RWPE2 (cell line): ENCODE data around the gene DNAAF8.

Experiments used
- ATAC-seq: fragments of 200-7000 bp; cut with Tn5 transposase; 3 replicates; pipeline ENCODE4 v1.9.1; 2021; ENCODE audit warnings: low read depth
- DNase-seq: peaks from one replicate; pipeline ENCODE4 v3.0.0-alpha.2; 2020; ENCODE audit warnings: low spot score
- H3K27ac ChIP-seq: fragments of 450-650 bp; 2 replicates; pipeline ENCODE4 v1.5.1; 2017; ENCODE audit warnings: mild to moderate bottlenecking; ENCODE audit not compliant: poor library complexity, severe bottlenecking
- H3K27me3 ChIP-seq: fragments of 250-450 bp; sonication (Bioruptor Pico); 2 replicates; pipeline ENCODE4 v1.5.1; 2021; ENCODE audit warnings: mild to moderate bottlenecking, moderate library complexity; ENCODE audit not compliant: insufficient read depth, poor library complexity, severe bottlenecking
- H3K36me3 ChIP-seq: fragments of 250-450 bp; sonication (Bioruptor Pico); 2 replicates; pipeline ENCODE4 v1.5.1; 2020; ENCODE audit warnings: low read depth, mild to moderate bottlenecking, moderate library complexity
- H3K4me1 ChIP-seq: fragments of 250-450 bp; sonication (Bioruptor Pico); 2 replicates; pipeline ENCODE4 v1.5.1; 2021; ENCODE audit warnings: mild to moderate bottlenecking, moderate library complexity; ENCODE audit not compliant: insufficient read depth, poor library complexity, severe bottlenecking
- H3K4me3 ChIP-seq: fragments of 250-450 bp; sonication (Bioruptor Pico); 2 replicates; pipeline ENCODE4 v1.5.1; 2021; ENCODE audit warnings: mild to moderate bottlenecking, moderate library complexity; ENCODE audit not compliant: severe bottlenecking
- H3K9me3 ChIP-seq: fragments of 250-450 bp; sonication (Bioruptor Pico); 2 replicates; pipeline ENCODE4 v1.5.1; 2021; ENCODE audit warnings: mild to moderate bottlenecking, moderate library complexity; ENCODE audit not compliant: severe bottlenecking
- TF ChIP-seq, protein P1 (sequence below): fragments of 450-650 bp; IDR thresholded peaks from one replicate; pipeline ENCODE4 v1.5.1; 2017; ENCODE audit warnings: mild to moderate bottlenecking, moderate library complexity; ENCODE audit not compliant: poor library complexity, severe bottlenecking

The DNAAF8 gene

GRCh38 chr16:4743226-4743878 is 9.0 kb downstream of the DNAAF8 start:
- H3K9me3 ChIP-seq = no peaks in the 10 kb centered on the region
- H3K27me3 ChIP-seq = no peaks in the 10 kb centered on the region
- TF ChIP-seq, protein P1, sequence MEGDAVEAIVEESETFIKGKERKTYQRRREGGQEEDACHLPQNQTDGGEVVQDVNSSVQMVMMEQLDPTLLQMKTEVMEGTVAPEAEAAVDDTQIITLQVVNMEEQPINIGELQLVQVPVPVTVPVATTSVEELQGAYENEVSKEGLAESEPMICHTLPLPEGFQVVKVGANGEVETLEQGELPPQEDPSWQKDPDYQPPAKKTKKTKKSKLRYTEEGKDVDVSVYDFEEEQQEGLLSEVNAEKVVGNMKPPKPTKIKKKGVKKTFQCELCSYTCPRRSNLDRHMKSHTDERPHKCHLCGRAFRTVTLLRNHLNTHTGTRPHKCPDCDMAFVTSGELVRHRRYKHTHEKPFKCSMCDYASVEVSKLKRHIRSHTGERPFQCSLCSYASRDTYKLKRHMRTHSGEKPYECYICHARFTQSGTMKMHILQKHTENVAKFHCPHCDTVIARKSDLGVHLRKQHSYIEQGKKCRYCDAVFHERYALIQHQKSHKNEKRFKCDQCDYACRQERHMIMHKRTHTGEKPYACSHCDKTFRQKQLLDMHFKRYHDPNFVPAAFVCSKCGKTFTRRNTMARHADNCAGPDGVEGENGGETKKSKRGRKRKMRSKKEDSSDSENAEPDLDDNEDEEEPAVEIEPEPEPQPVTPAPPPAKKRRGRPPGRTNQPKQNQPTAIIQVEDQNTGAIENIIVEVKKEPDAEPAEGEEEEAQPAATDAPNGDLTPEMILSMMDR = no peak
- no peak overlapping the region for H3K4me3 ChIP-seq
- DNase-seq (no peak), ATAC-seq (peak; percentile 61)
- no peak overlapping the region for H3K27ac ChIP-seq
- no peaks in the 10 kb centered on the region for H3K36me3 ChIP-seq
- peaks cover 3% of the 10 kb centered on the region for H3K4me1 ChIP-seq

DNA sequence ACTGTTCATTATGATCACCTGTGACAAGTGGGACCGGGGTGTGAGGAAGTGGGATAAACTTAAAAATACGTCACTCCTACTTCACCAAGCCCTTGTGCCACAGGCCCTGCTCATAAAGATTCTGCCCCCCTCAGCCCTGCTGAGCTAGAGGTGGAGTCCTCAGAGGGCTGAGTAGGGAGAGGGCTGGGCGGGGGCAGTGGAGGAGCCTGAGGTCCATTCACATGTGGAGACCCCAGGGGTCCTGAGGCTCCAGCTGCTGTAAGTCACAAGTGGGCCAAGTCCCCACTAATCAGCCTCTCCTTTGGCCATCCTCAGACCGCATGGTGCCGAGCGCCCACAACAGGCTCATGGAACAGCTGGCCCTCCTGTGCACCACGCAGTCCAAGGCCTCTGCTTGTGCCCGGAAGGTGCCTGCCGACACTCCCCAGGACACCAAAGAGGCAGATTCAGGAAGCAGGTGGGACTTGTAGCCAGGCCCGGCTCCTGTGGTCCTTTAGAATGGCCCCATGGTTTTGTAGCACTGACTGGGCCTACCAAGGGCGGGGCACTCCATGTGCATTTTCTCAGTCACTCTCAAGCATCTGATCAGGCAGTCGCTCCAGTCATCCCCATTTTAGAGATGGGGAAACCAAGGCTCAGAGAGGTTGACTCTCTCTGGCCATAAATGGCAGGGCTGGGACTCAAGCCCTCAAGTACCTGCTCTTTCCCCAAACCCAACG is 10.4 kb downstream of the DNAAF8 start:
- Histone ChIP-seq H3K27ac (no peak overlapping the region), H3K36me3 (no peaks in the 10 kb centered on the region), H3K27me3 (no peaks in the 10 kb centered on the region), H3K9me3 (no peaks in the 10 kb centered on the region), H3K4me3 (no peak overlapping the region), H3K4me1 (peaks cover 3% of the 10 kb centered on the region)
- ATAC-seq (no peak), DNase-seq (no peak)
- TF ChIP-seq, protein P1 = no peak

GRCh38 chr16:4745274-4745569 is 10.9 kb downstream of the DNAAF8 start:
- Histone ChIP-seq H3K9me3 (no peaks in the 10 kb centered on the region), H3K27ac (no peak overlapping the region), H3K4me3 (no peak overlapping the region), H3K27me3 (no peaks in the 10 kb centered on the region), H3K4me1 (peaks cover 3% of the 10 kb centered on the region), H3K36me3 (no peaks in the 10 kb centered on the region)
- TF ChIP-seq, protein P1 = no peak
- DNase-seq = no peak
- no peak for ATAC-seq

GRCh38 chr16:4746215-4746614 is 11.9 kb downstream of the DNAAF8 start:
- Histone ChIP-seq H3K4me1 (peaks cover 3% of the 10 kb centered on the region), H3K27ac (no peak overlapping the region), H3K36me3 (no peaks in the 10 kb centered on the region), H3K4me3 (no peak overlapping the region), H3K27me3 (no peaks in the 10 kb centered on the region), H3K9me3 (no peaks in the 10 kb centered on the region)
- DNase-seq (no peak), ATAC-seq (no peak)
- TF ChIP-seq, protein P1 = no peak
